Mucosa of stomach (tissue), 1 donor: ENCODE measurements around the gene TMEM139.

Experiments
- H3K27me3 ChIP-seq: one replicate; pipeline ENCODE4 v1.7.0; 2013; ENCODE audit warnings: mild to moderate bottlenecking, low read length; ENCODE audit not compliant: control insufficient read depth, insufficient read depth
- H3K36me3 ChIP-seq: one replicate; pipeline ENCODE4 v1.7.0; 2013; ENCODE audit warnings: low read length; ENCODE audit not compliant: control insufficient read depth, insufficient read depth
- H3K4me1 ChIP-seq: one replicate; pipeline ENCODE4 v1.7.0; 2013; ENCODE audit warnings: mild to moderate bottlenecking, low read length; ENCODE audit not compliant: control insufficient read depth, insufficient read depth
- H3K4me3 ChIP-seq: one replicate; pipeline ENCODE4 v1.7.0; 2013; ENCODE audit warnings: low read length
- H3K9ac ChIP-seq: one replicate; pipeline ENCODE4 v1.7.0; 2013; ENCODE audit warnings: mild to moderate bottlenecking, low read length, moderate library complexity
- H3K9me3 ChIP-seq: one replicate; pipeline ENCODE4 v1.7.0; 2013; ENCODE audit warnings: mild to moderate bottlenecking, low read length, moderate library complexity; ENCODE audit not compliant: control insufficient read depth
- donor health status: Pancreatic carcinoma.

Gene TMEM139

GRCh38 chr7:143245123-143245522 lies 39.6 kb upstream of the TMEM139 start:
- H3K4me1 ChIP-seq: peaks cover 40% of the 10 kb centered on the region
- H3K36me3 ChIP-seq: no peaks in the 10 kb centered on the region
- H3K27me3 ChIP-seq: no peaks in the 10 kb centered on the region
- H3K9ac ChIP-seq: no peak overlapping the region
- H3K9me3 ChIP-seq: no peaks in the 10 kb centered on the region
- H3K4me3 ChIP-seq: no peak overlapping the region

- no peak overlapping the region for H3K9ac ChIP-seq
- H3K9me3 ChIP-seq: no peaks in the 10 kb centered on the region
- peaks cover 34% of the 10 kb centered on the region for H3K4me1 ChIP-seq
- no peaks in the 10 kb centered on the region for H3K36me3 ChIP-seq
- no peaks in the 10 kb centered on the region for H3K27me3 ChIP-seq
- no peak overlapping the region for H3K4me3 ChIP-seq
These were observed 37.4 kb upstream of the TMEM139 start for GRCh38 chr7:143247372-143247771.

- H3K36me3 ChIP-seq: no peaks in the 10 kb centered on the region
- H3K4me3 ChIP-seq: no peak overlapping the region
- no peak overlapping the region for H3K9ac ChIP-seq
- no peaks in the 10 kb centered on the region for H3K27me3 ChIP-seq
- peaks cover 25% of the 10 kb centered on the region for H3K4me1 ChIP-seq
- no peaks in the 10 kb centered on the region for H3K9me3 ChIP-seq
These were observed 35.9 kb upstream of the TMEM139 start for GRCh38 chr7:143248761-143249354.

- peaks cover 12% of the 10 kb centered on the region for H3K4me1 ChIP-seq
- H3K9ac ChIP-seq: no peak overlapping the region
- H3K9me3 ChIP-seq: no peaks in the 10 kb centered on the region
- H3K4me3 ChIP-seq: no peak overlapping the region
- H3K27me3 ChIP-seq: no peaks in the 10 kb centered on the region
- no peaks in the 10 kb centered on the region for H3K36me3 ChIP-seq
These were observed 34.6 kb upstream of the TMEM139 start for GRCh38 chr7:143250199-143250598.

GRCh38 chr7:143250822-143251221 lies 33.9 kb upstream of the TMEM139 start:
- Histone ChIP-seq H3K9ac (no peak overlapping the region), H3K9me3 (no peaks in the 10 kb centered on the region), H3K27me3 (no peaks in the 10 kb centered on the region), H3K4me3 (no peak overlapping the region), H3K4me1 (peaks cover 7% of the 10 kb centered on the region), H3K36me3 (no peaks in the 10 kb centered on the region)

DNA sequence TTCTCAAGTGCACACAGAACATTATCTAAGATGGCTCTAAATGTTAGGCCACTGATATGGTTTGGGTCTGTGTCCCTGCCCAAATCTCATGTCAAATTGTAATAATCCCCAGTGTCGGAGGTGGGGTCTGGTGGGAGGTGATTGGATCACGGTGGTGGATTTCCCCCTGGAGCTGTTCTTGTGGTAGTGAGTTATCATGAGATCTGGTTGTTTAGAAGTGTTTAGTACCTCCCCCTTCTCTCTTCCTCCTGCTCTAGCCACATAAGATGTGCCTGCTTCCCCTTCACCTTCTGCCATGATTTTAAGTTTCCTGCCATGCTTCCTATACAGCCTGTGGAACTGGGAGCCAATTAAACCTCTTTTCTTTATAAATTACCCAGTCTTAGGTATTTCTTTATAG lies 32.8 kb upstream of the TMEM139 start:
- Histone ChIP-seq H3K4me1 (peaks cover 7% of the 10 kb centered on the region), H3K9me3 (no peaks in the 10 kb centered on the region), H3K4me3 (no peak overlapping the region), H3K27me3 (no peaks in the 10 kb centered on the region), H3K9ac (no peak overlapping the region), H3K36me3 (no peaks in the 10 kb centered on the region)

DNA sequence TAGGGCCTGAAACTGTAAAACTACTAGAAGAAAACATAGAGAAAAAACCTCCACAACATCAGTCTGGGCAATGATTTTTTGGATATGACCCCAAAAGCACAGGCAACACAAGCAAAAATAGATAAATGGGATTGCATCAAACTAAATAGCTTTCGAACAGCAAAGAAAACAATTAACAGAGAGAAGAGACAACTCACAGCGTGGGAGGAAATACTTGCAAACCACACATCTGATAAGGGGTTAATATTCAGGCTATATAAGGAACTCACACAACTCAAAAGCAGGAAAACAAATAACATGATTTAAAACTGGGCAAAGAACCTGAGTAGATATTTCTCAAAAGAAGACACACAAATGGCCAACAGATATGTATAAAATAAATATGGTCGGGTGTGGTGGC lies 29.2 kb upstream of the TMEM139 start:
- no peak overlapping the region for H3K4me3 ChIP-seq
- H3K27me3 ChIP-seq: no peaks in the 10 kb centered on the region
- peaks cover 13% of the 10 kb centered on the region for H3K4me1 ChIP-seq
- H3K36me3 ChIP-seq: no peaks in the 10 kb centered on the region
- no peak overlapping the region for H3K9ac ChIP-seq
- H3K9me3 ChIP-seq: no peaks in the 10 kb centered on the region

- no peaks in the 10 kb centered on the region for H3K9me3 ChIP-seq
- no peaks in the 10 kb centered on the region for H3K36me3 ChIP-seq
- no peak overlapping the region for H3K9ac ChIP-seq
- peaks cover 13% of the 10 kb centered on the region for H3K4me1 ChIP-seq
- no peak overlapping the region for H3K4me3 ChIP-seq
- H3K27me3 ChIP-seq: no peaks in the 10 kb centered on the region
These were observed 28.4 kb upstream of the TMEM139 start for GRCh38 chr7:143256325-143256724.

DNA sequence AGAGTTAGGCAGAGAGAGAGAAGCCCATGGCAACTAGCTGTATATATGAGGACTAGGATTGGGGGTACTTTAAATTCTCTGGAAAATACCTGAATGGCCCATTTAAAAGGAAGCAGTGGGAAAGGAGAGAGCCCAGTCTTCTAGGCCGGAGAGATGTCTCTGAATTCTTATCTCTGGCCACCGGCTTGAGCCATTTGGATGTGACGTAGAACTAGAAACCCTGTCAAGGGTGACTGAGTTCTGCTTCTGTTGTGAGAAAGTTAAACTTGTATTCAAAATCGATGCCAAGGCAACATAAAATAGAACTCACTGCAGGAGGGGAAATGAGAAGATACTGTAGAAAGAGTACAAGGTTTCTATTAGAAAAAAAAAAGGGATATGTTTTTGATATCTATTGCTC lies 27.8 kb upstream of the TMEM139 start:
- H3K36me3 ChIP-seq: no peaks in the 10 kb centered on the region
- H3K9ac ChIP-seq: no peak overlapping the region
- H3K4me3 ChIP-seq: no peak overlapping the region
- H3K27me3 ChIP-seq: no peaks in the 10 kb centered on the region
- no peaks in the 10 kb centered on the region for H3K9me3 ChIP-seq
- H3K4me1 ChIP-seq: peaks cover 13% of the 10 kb centered on the region

DNA sequence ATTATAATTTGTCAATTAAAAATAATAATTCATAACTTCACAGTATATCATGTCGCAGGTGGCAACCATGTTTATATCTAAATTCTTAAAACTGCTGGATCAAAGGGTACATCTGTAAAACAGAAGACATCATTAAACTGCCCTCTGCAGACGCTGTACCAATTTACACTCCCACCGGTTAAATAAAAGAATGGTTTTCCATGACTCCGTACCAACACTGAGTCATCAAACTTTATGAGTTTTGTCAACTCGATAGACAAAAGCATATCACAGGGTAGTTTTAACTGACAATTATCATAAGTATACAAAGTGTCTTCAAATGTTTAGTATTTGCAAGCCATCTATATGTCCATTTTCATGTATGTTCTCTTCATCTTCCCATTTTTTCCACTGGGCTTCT lies 27.3 kb upstream of the TMEM139 start:
- Histone ChIP-seq H3K27me3 (no peaks in the 10 kb centered on the region), H3K4me3 (no peak overlapping the region), H3K4me1 (peaks cover 13% of the 10 kb centered on the region), H3K36me3 (no peaks in the 10 kb centered on the region), H3K9ac (no peak overlapping the region), H3K9me3 (no peaks in the 10 kb centered on the region)

GRCh38 chr7:143258831-143259230 lies 25.9 kb upstream of the TMEM139 start:
- Histone ChIP-seq H3K4me1 (peaks cover 18% of the 10 kb centered on the region), H3K36me3 (no peaks in the 10 kb centered on the region), H3K27me3 (no peaks in the 10 kb centered on the region), H3K9ac (peak overlapping the region; percentile 37), H3K9me3 (no peaks in the 10 kb centered on the region), H3K4me3 (no peak overlapping the region)

- no peaks in the 10 kb centered on the region for H3K36me3 ChIP-seq
- H3K27me3 ChIP-seq: no peaks in the 10 kb centered on the region
- peaks cover 28% of the 10 kb centered on the region for H3K4me1 ChIP-seq
- H3K4me3 ChIP-seq: no peak overlapping the region
- no peak overlapping the region for H3K9ac ChIP-seq
- no peaks in the 10 kb centered on the region for H3K9me3 ChIP-seq
These were observed 25.0 kb upstream of the TMEM139 start for GRCh38 chr7:143259765-143260164.

- Histone ChIP-seq H3K9ac (no peak overlapping the region), H3K4me1 (peaks cover 28% of the 10 kb centered on the region), H3K36me3 (peaks cover 3% of the 10 kb centered on the region), H3K4me3 (no peak overlapping the region), H3K27me3 (no peaks in the 10 kb centered on the region), H3K9me3 (no peaks in the 10 kb centered on the region)
These were observed 22.9 kb upstream of the TMEM139 start for GRCh38 chr7:143261901-143262300.
